Astrocyte of the spinal cord (primary cell): ENCODE measurements around the gene SMYD3.

Experiments used
- DNase-seq: peaks from one replicate; pipeline ENCODE4 v3.0.0; 2011; ENCODE audit warnings: low read depth, low spot score
- H3K4me3 ChIP-seq: 2 replicates; pipeline ENCODE4 v1.5.1; 2011; ENCODE audit warnings: low read depth, mild to moderate bottlenecking, low read length, moderate library complexity
- in situ Hi-C: cut with HindIII; loops from 2 replicates; pipeline ENCODE4 v1.10.0; 2017; ENCODE audit warnings: low sequenced_read_pairs
- TF ChIP-seq, protein P1 (sequence below): IDR thresholded peaks from 2 replicates; pipeline ENCODE4 v1.5.1; 2012; ENCODE audit warnings: low read depth, mild to moderate bottlenecking, low read length, inconsistent platforms

SMYD3 gene

DNA sequence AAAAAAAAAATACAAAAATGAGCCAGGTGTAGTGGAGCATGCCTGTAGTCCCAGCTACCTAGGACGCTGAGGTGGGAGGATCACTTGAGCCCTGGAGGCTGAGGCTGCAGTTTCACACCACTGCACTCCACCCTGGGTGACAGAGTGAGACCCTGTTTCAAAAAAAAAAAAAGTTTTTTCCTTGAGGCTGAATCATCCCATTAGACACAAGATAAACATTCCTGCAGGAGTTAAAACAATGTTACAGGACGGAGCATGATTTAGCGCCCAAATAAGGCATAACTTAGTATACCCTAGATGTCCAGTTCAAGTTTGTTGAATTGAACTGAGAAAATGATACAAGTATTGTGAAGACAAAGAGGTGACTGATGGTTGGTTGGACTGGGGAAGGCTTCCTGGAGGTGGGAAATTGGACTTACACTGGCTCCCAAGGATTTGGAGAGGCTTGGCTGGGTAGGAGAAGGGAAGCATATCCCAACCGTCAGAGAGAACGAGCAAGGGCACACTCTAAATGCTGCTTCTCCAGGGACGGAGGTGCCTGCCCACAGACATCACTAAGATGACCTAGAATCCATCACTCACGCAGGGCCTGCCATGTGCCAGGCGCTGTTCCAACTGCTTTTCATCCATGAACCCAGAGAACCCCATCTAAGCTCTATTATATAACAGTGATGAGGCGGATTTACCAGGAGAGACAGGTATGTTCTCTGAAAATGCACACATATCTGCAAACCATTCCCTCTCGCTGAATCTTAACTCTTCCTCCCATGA lies 741.7 kb downstream of the SMYD3 start:
- TF ChIP-seq, protein P1, sequence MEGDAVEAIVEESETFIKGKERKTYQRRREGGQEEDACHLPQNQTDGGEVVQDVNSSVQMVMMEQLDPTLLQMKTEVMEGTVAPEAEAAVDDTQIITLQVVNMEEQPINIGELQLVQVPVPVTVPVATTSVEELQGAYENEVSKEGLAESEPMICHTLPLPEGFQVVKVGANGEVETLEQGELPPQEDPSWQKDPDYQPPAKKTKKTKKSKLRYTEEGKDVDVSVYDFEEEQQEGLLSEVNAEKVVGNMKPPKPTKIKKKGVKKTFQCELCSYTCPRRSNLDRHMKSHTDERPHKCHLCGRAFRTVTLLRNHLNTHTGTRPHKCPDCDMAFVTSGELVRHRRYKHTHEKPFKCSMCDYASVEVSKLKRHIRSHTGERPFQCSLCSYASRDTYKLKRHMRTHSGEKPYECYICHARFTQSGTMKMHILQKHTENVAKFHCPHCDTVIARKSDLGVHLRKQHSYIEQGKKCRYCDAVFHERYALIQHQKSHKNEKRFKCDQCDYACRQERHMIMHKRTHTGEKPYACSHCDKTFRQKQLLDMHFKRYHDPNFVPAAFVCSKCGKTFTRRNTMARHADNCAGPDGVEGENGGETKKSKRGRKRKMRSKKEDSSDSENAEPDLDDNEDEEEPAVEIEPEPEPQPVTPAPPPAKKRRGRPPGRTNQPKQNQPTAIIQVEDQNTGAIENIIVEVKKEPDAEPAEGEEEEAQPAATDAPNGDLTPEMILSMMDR, result no peak

DNA sequence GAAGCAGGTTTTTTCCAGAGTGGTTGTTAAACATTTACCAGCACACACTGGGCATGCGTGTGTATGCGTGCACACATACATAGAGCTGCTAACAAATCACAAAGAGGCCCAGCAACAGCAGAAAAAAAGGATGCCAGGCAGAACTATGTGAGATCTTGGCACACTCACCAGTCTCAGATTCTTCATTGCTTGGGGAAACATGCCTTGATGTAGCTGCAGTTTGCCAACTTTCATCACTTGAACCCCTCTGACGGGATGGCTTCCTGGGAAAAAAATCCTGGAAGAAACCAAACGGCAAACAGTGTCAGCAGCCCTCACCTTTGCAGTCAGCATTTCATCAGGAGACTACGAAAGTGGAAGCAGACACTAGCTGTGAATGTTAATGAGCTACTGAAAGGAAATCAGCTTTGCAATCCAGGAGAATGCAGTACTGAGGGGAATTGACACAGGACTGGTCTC lies 743.2 kb downstream of the SMYD3 start:
- DNase-seq, result no peak
- TF ChIP-seq, protein P1, result no peak
- in situ Hi-C loops, result no loop called here
- no peak overlapping the region for H3K4me3 ChIP-seq

More for the DNA sequence above, 741.7 kb downstream of the SMYD3 start:
- in situ Hi-C loops, result no loop called here
- peak; percentile 80 for DNase-seq
- no peak overlapping the region for H3K4me3 ChIP-seq

DNA sequence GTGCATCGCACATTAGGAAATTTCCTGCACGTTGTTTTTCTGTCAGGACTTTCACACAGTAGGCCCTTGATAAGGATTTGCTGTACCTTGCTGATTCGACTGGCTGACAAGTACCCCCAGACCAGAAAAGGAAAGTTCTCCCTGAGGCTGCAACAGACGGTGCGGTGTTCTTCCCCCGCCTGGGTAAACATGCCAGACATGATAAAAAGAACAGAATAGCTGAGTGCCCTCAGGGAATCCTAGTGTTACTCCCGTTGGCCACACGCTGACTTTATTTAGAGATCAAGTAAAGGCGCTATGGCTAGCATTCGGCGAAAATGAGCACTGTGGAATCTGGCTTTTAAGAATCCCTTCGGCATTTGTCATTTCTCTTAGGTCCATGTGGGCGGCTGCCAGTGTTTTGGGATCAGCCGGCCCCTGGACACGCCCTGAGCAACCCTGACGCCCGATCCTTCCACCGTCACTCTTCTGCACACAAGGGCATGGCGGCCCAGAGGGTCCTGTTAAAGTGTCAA lies 744.6 kb downstream of the SMYD3 start:
- no peak for DNase-seq
- in situ Hi-C loops, result no loop called here
- TF ChIP-seq, protein P1, result no peak
- no peak overlapping the region for H3K4me3 ChIP-seq

DNA sequence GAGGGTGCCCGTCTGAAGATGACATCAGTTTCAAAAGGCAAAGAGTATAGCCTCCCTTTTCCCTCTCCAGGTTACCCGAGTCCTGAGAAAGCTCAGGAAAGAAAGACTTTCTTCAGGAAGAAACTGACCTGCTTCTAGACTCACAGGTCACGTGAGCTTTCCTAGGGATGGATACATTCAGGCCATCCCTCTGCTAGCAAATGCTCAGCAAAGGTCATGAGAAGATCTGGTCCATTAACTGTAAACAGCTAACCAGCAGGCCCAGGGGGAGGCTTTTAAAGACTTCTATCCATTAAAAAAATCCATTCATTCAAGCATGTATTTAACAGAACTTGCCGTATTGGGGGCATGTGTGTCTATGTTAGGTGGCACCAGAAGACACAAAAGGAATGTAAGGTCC lies 746.8 kb downstream of the SMYD3 start:
- TF ChIP-seq, protein P1, result no peak
- DNase-seq, result no peak
- in situ Hi-C loops, result no loop called here

GRCh38 chr1:245754463-245754961 lies 752.6 kb downstream of the SMYD3 start:
- no peak overlapping the region for H3K4me3 ChIP-seq
- in situ Hi-C loops, result no loop called here
- TF ChIP-seq, protein P1, result no peak
- no peak for DNase-seq

More for the DNA sequence above, 746.8 kb downstream of the SMYD3 start:
- H3K4me3 ChIP-seq, result no peak overlapping the region

DNA sequence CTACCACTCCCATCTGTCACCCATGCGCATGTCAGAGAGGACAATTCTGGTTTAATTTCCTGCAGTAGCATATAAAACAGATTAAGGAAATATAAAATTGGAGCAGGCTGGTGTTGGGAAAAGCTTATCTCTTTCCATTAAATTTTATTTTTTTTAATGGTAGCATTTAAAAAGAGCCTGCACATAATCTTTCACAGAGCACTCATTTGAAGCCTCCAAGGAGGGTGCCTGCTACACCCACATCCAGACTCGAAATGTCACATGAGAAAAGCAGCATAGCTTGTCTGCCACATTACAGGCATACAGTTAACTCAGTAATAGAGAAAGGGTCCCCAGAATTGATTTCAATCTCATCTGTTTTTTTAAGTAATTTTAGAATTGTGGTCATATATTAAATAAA lies 753.3 kb downstream of the SMYD3 start:
- no peak overlapping the region for H3K4me3 ChIP-seq
- TF ChIP-seq, protein P1, result no peak
- in situ Hi-C loops, result no loop called here
- DNase-seq, result no peak
